Upper lobe of left lung (tissue), 6 donors: ENCODE measurements around the gene ASTN1. TPM values are rescaled to one million over a fixed set of nuclear protein-coding genes. Genes with fewer than 3 reads are reported as not detected.

Experiments
- ATAC-seq, 2 donors: fragments of 200-7000 bp; cut with Tn5 transposase; one replicate each; pipeline ENCODE4 v1.9.1; 2022; ENCODE audit warnings: mild to moderate bottlenecking in 2 of 2, moderate library complexity in 2 of 2; ENCODE audit not compliant: low FRiP score in 2 of 2
- DNase-seq, 2 donors: peaks; one replicate each; pipeline ENCODE4 v3.0.0-alpha.2; 2019 to 2020
- H3K27ac ChIP-seq, 4 donors: fragments of 200-600 bp; sonication (generic); one replicate each; pipeline ENCODE4 v1.5.1; 2016 to 2019
- H3K27me3 ChIP-seq, 4 donors: fragments of 200-600 bp; sonication (generic); one replicate each; pipeline ENCODE4 v1.5.1; 2017 to 2019
- H3K36me3 ChIP-seq, 4 donors: fragments of 200-600 bp; sonication (generic); one replicate each; pipeline ENCODE4 v1.5.1; 2016 to 2019
- H3K4me1 ChIP-seq, 4 donors: fragments of 200-600 bp; sonication (generic); one replicate each; pipeline ENCODE4 v1.5.1; 2018 to 2019
- H3K4me3 ChIP-seq, 4 donors: fragments of 200-600 bp; sonication (generic); one replicate each; pipeline ENCODE4 v1.5.1; 2017 to 2019; ENCODE audit warnings: mild to moderate bottlenecking in 2 of 4, moderate library complexity in 1 of 4
- H3K9me3 ChIP-seq, 4 donors: fragments of 200-600 bp; sonication (generic); one replicate each; pipeline ENCODE4 v1.5.1; 2018 to 2019
- EP300 ChIP-seq, 4 donors: sonication (generic); formaldehyde crosslinking; IDR thresholded peaks; one replicate each; pipeline ENCODE4 v1.5.1; 2017; ENCODE audit warnings: antibody characterized with exemption in 4 of 4, control low read depth in 2 of 4
- POLR2A ChIP-seq, 4 donors: fragments of 450-650 bp; IDR thresholded peaks; one replicate each; pipeline ENCODE4 v1.5.1; 2016 to 2017; ENCODE audit warnings: antibody characterized with exemption in 4 of 4, mild to moderate bottlenecking in 2 of 4
- POLR2AphosphoS5 ChIP-seq, 2 donors: sonication (generic); formaldehyde crosslinking; IDR thresholded peaks; one replicate each; pipeline ENCODE4 v1.5.1; 2017; ENCODE audit warnings: antibody characterized with exemption in 2 of 2
- WGBS, 2 donors: methylation state at CpG; one replicate each; pipeline ENCODE4 v1.1.5; 2017 to 2018; 5-methylcytosine and 5-hydroxymethylcytosine counted together
- total RNA-seq, 6 donors: library from RNA; depleted of rRNA in 4 of 6; stranded (reverse); fragments of >200 nt in 4 of 6; gene quantifications; one replicate each; pipeline versions ENCODE4 v1.1.0 to v1.2.1, GENCODE V29; 2016 to 2021
- TF ChIP-seq, protein P1 (sequence below), 6 experiments: fragments of 450-650 bp in 4 of 6; fragments of 200-600 bp in 2 of 6; sonication (generic) in 2 of 6; IDR thresholded peaks; one replicate each; pipeline ENCODE4 v1.5.1; 2016 to 2019; ENCODE audit warnings: antibody characterized with exemption in 6 of 6
- donor health status: DM: no; HTN: no; CAD: no; lungs with moderate emphysema.
- donor health status: DM: no; HTN: yes; CAD: no; lungs with severe emphysema.

ASTN1 gene
- total RNA-seq, 6 donors from 2014 or later: 0.15 to 1.0 (median 0.32) TPM; not detected in 2

DNA sequence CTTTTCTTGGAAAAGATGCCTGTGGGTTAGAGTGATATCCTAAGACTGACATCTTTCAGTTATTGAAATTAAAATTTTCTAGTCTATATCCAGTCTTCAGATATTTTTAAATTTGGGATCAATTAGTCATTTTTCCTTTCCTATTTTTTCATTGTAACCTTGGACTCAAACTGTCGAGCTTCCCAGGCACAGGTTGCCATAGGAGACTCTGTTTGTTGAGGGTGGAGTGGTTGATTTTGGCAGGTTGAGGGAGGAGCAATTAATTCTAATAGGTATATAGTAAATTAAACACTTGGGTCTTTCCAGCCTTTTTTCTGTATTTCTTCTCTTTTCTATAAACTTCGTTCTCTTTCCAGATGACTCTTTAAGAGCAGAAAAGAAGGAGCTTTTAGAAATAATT is 326.8 kb downstream of the ASTN1 start:
- 52 to 58% methylated on average over 2 of the region's 2 CpGs for WGBS, 2 donors

GRCh38 chr1:176831150-176831549 is 333.4 kb downstream of the ASTN1 start:
- DNase-seq (no peak), ATAC-seq (no peak)
- H3K4me1 ChIP-seq: no peaks in the 10 kb centered on the region
- H3K9me3 ChIP-seq: no peaks in the 10 kb centered on the region
- no peak overlapping the region for H3K4me3 ChIP-seq
- no peaks in the 10 kb centered on the region for H3K36me3 ChIP-seq
- TF ChIP-seq, protein P1, sequence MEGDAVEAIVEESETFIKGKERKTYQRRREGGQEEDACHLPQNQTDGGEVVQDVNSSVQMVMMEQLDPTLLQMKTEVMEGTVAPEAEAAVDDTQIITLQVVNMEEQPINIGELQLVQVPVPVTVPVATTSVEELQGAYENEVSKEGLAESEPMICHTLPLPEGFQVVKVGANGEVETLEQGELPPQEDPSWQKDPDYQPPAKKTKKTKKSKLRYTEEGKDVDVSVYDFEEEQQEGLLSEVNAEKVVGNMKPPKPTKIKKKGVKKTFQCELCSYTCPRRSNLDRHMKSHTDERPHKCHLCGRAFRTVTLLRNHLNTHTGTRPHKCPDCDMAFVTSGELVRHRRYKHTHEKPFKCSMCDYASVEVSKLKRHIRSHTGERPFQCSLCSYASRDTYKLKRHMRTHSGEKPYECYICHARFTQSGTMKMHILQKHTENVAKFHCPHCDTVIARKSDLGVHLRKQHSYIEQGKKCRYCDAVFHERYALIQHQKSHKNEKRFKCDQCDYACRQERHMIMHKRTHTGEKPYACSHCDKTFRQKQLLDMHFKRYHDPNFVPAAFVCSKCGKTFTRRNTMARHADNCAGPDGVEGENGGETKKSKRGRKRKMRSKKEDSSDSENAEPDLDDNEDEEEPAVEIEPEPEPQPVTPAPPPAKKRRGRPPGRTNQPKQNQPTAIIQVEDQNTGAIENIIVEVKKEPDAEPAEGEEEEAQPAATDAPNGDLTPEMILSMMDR (IDR thresholded peaks at IDR 0.05): no peak
- TF ChIP-seq POLR2AphosphoS5 (IDR thresholded peaks at IDR 0.05) (no peak), EP300 (IDR thresholded peaks at IDR 0.05) (no peak), POLR2A (IDR thresholded peaks at IDR 0.05) (no peak)
- 55 to 69% methylated on average over 2 of the region's 2 CpGs for WGBS, 2 donors
- no peak overlapping the region for H3K27ac ChIP-seq
- H3K27me3 ChIP-seq: no peaks in the 10 kb centered on the region

More for the DNA sequence above, 326.8 kb downstream of the ASTN1 start:
- Histone ChIP-seq H3K4me1 (no peaks in the 10 kb centered on the region), H3K4me3 (no peak overlapping the region), H3K27me3 (no peaks in the 10 kb centered on the region), H3K27ac (no peak overlapping the region), H3K36me3 (no peaks in the 10 kb centered on the region), H3K9me3 (no peaks in the 10 kb centered on the region)
- DNase-seq (no peak), ATAC-seq (no peak)
- TF ChIP-seq POLR2A (IDR thresholded peaks at IDR 0.05) (no peak), EP300 (IDR thresholded peaks at IDR 0.05) (no peak), POLR2AphosphoS5 (IDR thresholded peaks at IDR 0.05) (no peak)
- TF ChIP-seq, protein P1 (IDR thresholded peaks at IDR 0.05): no peak

GRCh38 chr1:176829261-176829660 is 335.3 kb downstream of the ASTN1 start:
- Histone ChIP-seq H3K4me3 (no peak overlapping the region), H3K27ac (no peak overlapping the region)
- no peak for ATAC-seq

DNA sequence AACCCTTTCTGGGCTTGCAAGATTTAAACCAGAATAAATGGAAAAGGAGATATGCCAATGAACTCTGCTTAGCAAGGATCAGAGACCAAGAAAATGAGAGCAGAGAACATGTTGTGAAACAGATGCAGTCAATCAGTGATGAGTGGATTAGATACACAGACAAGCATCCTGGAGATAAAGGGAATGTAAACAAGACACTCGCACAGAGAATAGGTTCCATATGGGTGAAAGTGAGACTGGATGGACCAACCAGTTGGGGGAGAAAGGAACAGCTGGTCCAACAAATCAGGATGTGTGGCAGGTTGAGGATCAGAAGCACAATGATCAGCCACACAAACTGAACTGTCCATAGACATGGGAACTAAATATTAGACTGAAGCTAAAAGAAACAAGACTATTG is 338.2 kb downstream of the ASTN1 start:
- no peaks in the 10 kb centered on the region for H3K36me3 ChIP-seq
- H3K27ac ChIP-seq: no peak overlapping the region
- no peaks in the 10 kb centered on the region for H3K27me3 ChIP-seq
- ATAC-seq: no peak
- no peak overlapping the region for H3K4me3 ChIP-seq
- WGBS, 2 donors: 21 to 32% methylated on average over 1 of the region's 1 CpG
- DNase-seq: no peak
- TF ChIP-seq POLR2A (IDR thresholded peaks at IDR 0.05) (no peak), EP300 (IDR thresholded peaks at IDR 0.05) (no peak), POLR2AphosphoS5 (IDR thresholded peaks at IDR 0.05) (no peak)
- TF ChIP-seq, protein P1 (IDR thresholded peaks at IDR 0.05): no peak
- no peaks in the 10 kb centered on the region for H3K4me1 ChIP-seq
- H3K9me3 ChIP-seq: no peaks in the 10 kb centered on the region

More at GRCh38 chr1:176829261-176829660, 335.3 kb downstream of the ASTN1 start:
- 54 to 64% methylated on average over 8 of the region's 8 CpGs for whole genome bisulfite sequencing, 2 donors
- H3K9me3 ChIP-seq: no peaks in the 10 kb centered on the region
- TF ChIP-seq, protein P1 (IDR thresholded peaks at IDR 0.05): no peak
- TF ChIP-seq POLR2A (IDR thresholded peaks at IDR 0.05): no peak
- TF ChIP-seq POLR2AphosphoS5 (IDR thresholded peaks at IDR 0.05): no peak
- TF ChIP-seq EP300 (IDR thresholded peaks at IDR 0.05): no peak
- no peaks in the 10 kb centered on the region for H3K4me1 ChIP-seq
- H3K36me3 ChIP-seq: no peaks in the 10 kb centered on the region
- no peaks in the 10 kb centered on the region for H3K27me3 ChIP-seq
- DNase-seq: peak in 1 of 2 donors; percentile 8

DNA sequence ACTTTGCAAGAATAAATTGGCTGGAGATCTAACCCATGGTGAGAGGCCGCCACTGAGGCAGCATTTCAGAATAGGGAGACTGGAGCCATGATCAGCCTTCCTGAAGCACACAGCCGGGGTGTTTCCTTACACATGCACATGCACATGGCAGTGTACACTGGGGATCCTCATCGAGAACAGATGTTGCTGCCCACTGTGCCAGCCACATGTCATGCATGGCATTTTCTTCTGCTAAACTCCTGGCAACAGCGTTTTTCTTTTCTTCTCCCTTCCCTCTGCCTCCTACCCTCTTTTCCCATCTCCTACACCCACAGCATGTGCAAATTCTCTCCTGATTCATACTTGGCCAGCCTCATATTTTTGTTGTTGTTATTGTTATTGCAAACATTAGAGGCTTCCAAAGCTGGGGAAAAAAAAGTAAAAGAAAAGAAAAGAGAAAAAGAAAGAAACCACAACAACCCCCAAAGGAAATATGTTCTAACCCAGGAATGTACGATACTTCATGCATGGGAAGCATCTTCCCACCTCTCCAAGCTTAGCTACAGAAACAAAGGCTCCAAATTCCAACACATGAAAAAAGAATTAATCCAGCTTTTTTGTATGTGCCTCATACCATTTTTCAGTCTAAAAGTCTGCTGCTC is 344.0 kb downstream of the ASTN1 start:
- Histone ChIP-seq H3K27ac (no peak overlapping the region), H3K9me3 (no peaks in the 10 kb centered on the region), H3K4me1 (no peaks in the 10 kb centered on the region), H3K36me3 (no peaks in the 10 kb centered on the region), H3K4me3 (no peak overlapping the region), H3K27me3 (no peaks in the 10 kb centered on the region)
- ATAC-seq (peak in 1 of 2 donors; percentile 75), DNase-seq (no peak)
- WGBS, 2 donors: 82 to 87% methylated on average over 5 of the region's 5 CpGs
- TF ChIP-seq POLR2AphosphoS5 (IDR thresholded peaks at IDR 0.05): no peak
